GM18505 (cell line): ENCODE results near the gene MYO10.

Experiments
- ATAC-seq: cut with Tn5 transposase; IDR thresholded peaks from one replicate; pipeline ENCODE4 v1.9.1; 2021; ENCODE audit not compliant: unreplicated experiment
- POLR2A ChIP-seq: IDR thresholded peaks from 4 replicates; pipeline ENCODE4 v1.6.1; 2011; ENCODE audit warnings: borderline replicate concordance; ENCODE audit not compliant: insufficient read depth, insufficient read length; ENCODE audit errors: extremely low read depth

MYO10 gene

DNA sequence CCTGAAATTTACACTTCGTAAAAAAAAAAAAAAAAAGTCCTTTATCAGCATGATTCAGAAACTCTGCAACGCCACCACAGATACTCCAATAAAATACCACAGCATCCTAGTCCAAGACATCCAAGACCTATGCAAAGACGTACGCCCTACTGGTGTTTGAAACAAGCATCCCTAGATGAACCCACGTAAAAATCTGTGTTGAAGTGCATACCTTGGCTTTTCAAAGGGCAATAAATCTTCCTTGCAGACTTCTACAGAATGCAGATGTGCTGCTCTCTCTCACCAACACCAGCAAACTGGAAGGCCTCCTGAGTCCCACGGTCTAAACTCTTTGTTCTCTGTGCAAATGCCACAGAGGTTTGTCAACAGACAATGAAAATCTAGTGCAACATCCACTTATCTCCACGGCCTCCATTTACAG lies 38.8 kb downstream of the MYO10 start:
- no peak for TF ChIP-seq POLR2A
- ATAC-seq: no peak

DNA sequence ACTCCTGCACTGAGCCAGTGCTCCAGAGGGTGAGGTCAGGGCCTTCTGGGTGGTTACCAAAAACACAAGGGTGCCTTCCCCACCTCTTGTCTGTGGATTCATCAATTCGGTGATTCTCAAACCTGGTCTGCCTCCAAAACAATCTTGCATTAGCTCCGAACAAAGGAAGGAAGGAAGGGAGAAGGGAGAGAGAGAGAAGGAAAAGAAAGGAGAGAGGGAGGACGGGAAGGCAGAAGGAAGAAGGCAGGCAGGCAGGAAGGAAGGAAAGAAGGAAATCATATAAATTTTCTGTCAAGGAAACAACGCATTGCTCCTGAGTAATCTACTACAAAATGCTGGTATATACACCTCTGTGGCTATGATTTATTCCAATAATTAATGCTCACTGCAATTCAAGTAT lies 39.3 kb downstream of the MYO10 start:
- ATAC-seq: no peak
- no peak for TF ChIP-seq POLR2A

DNA sequence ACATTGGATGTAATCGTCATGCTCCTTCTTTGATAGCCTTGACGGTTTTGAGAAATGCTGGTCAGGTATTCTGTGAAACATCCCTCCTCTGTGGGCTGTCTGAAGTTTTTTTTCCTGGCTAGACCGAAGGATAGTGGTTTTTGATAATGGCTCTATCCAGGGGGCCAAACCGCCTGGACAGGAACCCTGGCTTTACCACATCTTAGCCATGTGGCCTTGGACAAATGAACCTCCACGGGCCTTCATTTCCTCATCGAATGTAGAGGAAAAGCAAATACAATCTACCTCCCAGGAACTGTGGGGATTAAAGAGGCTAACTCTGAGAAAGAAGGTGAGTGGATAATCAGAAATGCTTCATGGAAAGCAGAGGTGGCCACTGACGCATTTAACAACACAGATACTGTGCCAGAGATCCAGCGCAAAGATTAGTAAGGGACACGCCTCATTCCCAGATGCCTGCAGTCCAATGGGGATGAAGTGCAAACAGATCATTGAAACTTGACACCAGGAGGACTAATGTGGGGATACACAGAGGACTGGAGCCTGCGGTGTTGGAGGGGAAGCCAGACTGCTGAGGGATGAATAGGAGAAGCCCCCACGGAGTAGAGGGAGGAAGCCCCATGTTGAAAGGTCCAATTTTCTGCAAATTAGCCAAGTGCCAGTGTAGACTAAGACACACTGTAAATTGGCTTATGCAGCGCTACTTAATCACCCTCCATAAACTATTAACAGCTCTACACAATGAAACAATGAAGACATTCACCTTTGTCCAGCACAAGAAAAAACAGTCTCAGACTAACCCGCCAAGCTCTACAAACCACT lies 41.6 kb downstream of the MYO10 start:
- ATAC-seq: no peak
- TF ChIP-seq POLR2A: no peak

DNA sequence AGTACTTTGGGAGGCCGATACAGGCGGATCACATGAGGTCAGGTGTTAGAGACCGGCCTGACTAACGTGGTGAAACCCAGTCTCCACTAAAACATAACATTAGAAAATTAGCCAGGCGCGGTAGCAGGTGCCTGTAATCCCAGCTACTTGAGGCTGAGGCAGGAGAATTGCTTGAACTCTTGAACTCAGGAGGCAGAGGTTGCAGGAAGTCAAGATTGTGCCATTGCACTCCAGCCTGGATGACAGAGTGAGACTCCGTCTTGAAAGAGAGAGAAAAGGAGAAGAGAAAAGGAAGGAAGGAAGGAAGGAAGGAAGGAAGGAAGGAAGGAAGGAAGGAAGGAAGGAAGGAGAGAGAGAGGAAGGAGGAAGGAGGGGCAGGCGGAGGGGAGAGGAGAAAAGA lies 45.1 kb downstream of the MYO10 start:
- no peak for ATAC-seq
- TF ChIP-seq POLR2A: no peak

DNA sequence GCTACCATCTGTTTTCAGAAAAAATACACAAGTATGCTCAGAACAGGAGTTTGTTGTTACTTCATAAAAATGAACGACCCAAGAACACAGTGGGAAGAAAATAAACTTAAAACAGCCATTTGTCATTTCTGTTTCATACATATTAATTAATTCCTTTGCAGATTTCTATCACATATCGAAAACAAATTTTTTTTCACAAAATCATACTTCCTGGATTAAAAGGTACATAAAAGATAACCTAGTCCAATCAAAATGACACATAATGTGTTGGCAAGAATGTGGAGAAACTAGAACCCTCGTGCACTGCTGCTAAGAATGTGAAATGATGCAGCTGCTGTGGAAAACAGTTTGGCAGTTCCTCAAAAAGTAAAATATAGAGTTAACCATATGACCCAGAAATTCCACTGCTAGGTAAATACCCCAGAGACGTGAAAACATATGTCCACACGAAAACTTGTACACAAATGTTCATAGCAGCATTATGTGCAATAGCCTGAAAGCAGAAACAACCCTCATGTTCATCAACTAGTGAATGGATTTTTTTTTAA lies 46.0 kb downstream of the MYO10 start:
- TF ChIP-seq POLR2A: no peak
- ATAC-seq: no peak

DNA sequence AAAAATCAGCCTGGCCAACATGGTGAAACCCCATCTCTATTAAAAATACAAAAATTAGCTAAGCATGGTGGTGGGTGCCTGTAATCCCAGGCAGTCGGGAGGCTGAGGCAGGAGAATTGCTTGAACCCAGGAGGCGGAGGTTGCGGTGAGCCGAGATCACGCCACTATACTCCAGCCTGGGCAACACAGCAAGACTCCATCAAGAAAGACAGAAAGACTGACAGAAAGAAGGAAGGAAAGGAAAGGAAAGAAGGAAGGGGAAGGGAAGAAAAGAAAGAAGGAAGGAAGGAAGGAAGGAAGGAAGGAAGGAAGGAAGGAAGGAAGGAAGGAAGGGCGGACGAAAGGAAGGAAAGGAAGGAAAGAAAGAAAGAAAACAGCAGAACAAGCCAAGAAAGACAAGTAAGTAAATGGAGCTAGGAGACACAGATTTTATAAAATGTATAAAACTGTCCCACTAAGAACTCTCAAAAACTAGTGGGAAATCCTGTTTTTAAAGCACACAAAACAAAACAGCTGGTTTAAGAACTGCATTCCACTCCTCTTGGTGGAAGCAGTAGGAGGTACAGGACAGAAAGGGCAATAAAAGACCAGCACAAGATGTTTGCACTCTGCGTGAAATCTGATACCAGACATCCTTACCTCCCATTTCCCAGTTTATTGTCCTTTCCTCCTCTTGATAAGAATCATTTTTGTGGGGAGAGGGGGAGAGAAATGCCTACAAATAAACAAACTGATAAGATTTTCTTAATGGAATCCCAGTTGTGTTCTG lies 46.7 kb downstream of the MYO10 start:
- no peak for ATAC-seq
- no peak for TF ChIP-seq POLR2A

DNA sequence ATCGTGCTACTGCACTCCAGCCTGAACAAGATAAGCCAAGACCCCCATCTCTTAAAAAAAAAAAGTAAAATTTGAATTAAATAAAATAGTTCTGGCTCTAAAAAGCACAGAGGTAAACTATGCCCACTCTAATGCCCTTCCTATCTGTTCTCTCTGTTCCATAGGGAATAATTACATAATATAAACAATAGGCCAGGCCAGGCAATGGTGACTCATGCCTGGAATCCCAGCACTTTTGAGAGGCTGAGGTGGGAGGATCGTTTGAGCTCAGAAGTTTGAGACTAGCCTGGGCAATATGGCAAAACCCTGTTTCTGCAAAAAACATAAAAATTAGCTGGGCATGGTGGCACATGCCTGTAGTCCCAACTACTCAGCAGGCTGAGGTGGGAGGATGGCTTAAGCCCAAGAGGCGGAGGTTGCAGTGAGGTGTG lies 47.4 kb downstream of the MYO10 start:
- TF ChIP-seq POLR2A: no peak
- no peak for ATAC-seq

DNA sequence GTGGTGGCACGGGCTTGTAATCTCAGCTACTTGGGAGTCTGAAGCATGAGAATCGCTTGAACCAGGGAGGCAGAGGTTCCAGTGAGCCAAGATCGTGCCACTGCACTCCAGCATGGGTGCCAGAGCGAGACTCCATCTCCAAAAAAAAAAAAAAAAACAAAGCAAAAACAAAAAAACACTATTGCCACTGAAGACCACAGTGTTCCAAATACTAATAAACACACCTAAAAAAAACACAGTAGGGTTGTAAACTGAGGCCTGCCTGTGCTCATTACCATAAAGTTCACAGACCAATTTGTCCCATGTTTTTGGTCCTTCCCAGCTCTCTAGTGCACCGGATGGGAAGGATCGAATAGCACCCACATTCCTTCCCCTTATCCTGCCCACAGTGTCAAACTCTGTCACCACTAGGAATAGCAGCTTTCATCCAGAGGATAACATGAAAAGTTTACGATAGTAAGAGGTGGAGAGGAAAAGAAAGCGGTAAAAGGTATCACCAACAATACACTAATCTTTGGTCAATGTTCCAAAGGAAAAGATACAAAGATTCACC lies 49.2 kb downstream of the MYO10 start:
- no peak for TF ChIP-seq POLR2A
- no peak for ATAC-seq

DNA sequence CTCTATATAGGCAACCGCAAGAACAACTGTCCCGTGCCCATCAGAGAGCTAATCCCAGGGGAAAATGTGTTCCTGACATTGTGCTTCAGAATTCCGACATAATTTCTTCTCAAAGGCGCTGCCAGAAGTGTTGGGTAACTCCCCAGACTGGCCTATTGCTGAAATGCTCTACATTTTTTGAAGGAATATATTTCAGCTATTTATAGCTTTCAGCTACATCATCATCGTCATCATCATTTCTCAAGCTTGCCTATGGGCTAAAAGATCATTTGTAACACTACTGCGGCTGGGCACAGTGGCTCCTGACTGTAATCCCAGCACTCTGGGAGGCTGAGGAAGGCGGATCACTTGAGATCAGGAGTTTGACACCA lies 49.7 kb downstream of the MYO10 start:
- no peak for TF ChIP-seq POLR2A
- ATAC-seq: no peak

DNA sequence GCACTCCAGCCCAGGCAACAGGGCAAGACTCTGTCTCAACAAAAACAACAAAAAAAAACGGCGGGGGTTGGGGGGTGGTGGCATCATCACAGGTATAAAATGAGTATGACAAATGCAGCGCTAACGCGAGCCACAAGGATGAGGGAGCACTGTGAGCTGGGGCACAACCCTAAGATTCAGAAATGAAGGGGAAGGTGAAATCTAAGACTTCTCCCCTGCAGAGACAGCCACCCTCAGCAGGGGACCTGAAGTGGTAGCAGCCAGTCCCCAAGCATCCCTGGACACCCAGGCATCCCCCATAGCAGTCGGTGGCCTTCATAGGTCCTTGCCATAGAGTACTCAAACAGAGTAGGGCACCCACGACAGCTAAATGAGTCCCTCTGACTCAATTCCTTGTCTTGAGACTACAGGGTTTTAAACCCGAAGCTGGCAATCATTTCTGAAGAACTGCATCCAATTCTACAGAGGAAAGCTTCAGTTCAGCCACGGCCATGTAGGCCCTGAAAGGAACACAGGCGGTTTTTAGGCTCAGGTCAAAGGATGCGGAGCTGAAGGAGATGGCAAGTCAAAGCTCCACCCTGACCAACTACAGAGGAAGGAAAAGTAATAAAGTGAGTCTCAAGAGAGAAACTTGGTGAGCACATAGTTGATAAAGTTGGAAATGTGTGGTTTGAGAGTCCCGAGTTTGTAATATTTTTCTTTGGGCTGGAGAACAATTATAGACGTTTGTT lies 50.3 kb downstream of the MYO10 start:
- TF ChIP-seq POLR2A: no peak
- ATAC-seq: no peak

DNA sequence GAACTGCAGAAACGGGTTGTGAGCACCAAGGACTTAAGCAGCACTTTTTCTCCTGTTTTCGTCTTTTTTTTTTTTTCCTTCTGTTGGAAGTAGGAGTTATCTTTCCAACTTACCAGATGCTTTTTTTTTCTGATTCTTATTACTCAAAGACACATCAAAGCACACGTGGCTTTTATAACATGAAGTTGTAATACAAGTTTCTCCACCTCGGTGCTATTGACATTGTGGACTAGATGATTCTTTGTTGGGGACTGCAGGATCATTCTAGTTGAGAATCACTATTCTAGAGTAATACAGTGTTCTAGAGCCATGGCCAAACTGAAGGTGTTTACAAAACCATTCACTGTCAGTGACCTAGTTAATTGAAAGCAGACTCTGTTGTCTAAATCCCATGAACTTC lies 51.5 kb downstream of the MYO10 start:
- TF ChIP-seq POLR2A: no peak
- ATAC-seq: no peak

DNA sequence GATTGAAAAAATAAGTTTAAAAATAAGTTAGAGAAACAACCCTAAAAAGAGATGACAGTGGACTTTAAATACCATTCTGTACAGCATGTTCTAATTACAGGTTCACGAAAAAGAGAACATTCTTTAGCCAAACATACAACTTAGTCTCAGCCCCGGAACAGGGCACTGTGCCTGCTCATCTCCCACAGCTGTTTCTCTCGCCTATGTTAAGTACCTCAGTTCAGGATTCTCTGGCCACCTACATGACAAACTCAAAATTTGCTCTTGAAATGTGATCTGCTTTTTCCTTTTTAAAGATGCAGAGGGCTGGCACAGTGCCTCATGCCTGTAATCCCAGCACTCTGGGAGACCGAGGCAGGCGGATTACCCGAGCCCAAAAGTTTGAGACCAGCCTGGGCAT lies 52.3 kb downstream of the MYO10 start:
- no peak for TF ChIP-seq POLR2A
- ATAC-seq: no peak

DNA sequence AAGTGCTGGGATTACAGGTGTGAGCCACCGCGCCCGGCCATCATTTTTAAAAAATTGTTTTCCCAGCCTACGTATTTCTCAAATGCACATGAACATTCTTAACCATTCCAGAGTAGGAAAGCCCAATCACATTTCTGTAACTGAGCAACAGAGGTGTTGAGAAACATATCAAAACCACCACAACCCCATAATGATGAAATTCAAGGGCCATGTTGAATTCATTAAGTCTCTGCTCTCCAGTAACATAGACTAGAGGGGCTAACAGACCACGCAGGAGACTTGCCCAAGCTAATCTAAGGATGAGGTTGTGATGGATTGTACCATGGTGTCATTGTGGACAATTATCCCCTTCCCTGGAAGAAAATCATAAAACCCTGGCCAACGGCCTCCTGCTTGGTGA lies 52.9 kb downstream of the MYO10 start:
- TF ChIP-seq POLR2A: no peak
- no peak for ATAC-seq
